Prostate gland (tissue), 2 donors: ENCODE data around the gene EPS15. TPM values are rescaled to one million over a fixed set of nuclear protein-coding genes. Genes with fewer than 3 reads are reported as not detected.

Experiments used
- DNase-seq: peaks from one replicate; pipeline ENCODE4 v3.0.0-alpha.2; 2019; ENCODE audit warnings: low spot score
- H3K27ac ChIP-seq, 2 donors: fragments of 200-600 bp; sonication (generic); 2 replicates each; pipeline ENCODE4 v1.5.1; 2017 to 2019
- H3K27me3 ChIP-seq: fragments of 200-600 bp; sonication (generic); replicated peaks from 2 replicates; pipeline ENCODE4 v1.5.1; 2019; ENCODE audit not compliant: insufficient read depth
- H3K36me3 ChIP-seq, 2 donors: fragments of 200-600 bp; sonication (generic); 1 replicate in 1 of 2; 2 replicates in 1 of 2; pipeline versions ENCODE4 v1.5.1 to v1.8.1; 2017 to 2019
- H3K4me1 ChIP-seq: fragments of 200-600 bp; sonication (generic); replicated peaks from 2 replicates; pipeline ENCODE4 v1.5.1; 2019
- H3K4me3 ChIP-seq, 2 donors: fragments of 200-600 bp; sonication (generic); 2 replicates each; pipeline ENCODE4 v1.5.1; 2017 to 2019
- H3K9me3 ChIP-seq: fragments of 200-600 bp; sonication (generic); 2 replicates; pipeline ENCODE4 v1.5.1; 2017
- CTCF ChIP-seq, 4 experiments: fragments of 200-600 bp in 2 of 4; fragments of 450-650 bp in 2 of 4; sonication (generic) in 2 of 4; IDR thresholded peaks; 1 replicate in 3 of 4; 2 replicates in 1 of 4; pipeline ENCODE4 v1.5.1; 2016 to 2019; ENCODE audit warnings: antibody characterized with exemption in 4 of 4, mild to moderate bottlenecking in 2 of 4, moderate library complexity in 2 of 4
- POLR2A ChIP-seq: fragments of 450-650 bp; IDR thresholded peaks from one replicate; pipeline ENCODE4 v1.6.1; 2016; ENCODE audit warnings: antibody characterized with exemption, mild to moderate bottlenecking
- POLR2AphosphoS5 ChIP-seq: sonication (generic); formaldehyde crosslinking; IDR thresholded peaks from one replicate; pipeline ENCODE4 v1.6.1; 2017; ENCODE audit warnings: antibody characterized with exemption
- WGBS: methylation state at CpG from one replicate; pipeline ENCODE4 v1.1.5; 2018; 5-methylcytosine and 5-hydroxymethylcytosine counted together
- intact Hi-C: fragments of 100-400 bp; cut with DNase I; formaldehyde crosslinking; loops from one replicate; pipeline ENCODE4 v1.14.2; 2022
- total RNA-seq, 2 donors: library from RNA; depleted of rRNA; stranded (reverse); fragments of >200 nt; gene quantifications; one replicate each; pipeline ENCODE4 v1.1.0, GENCODE V29; 2016

The EPS15 gene
- total RNA-seq, 2 donors from 2014 or later = 62.4 to 70.4 TPM

GRCh38 chr1:51519865-51520699 is 1.0 kb upstream of the EPS15 start:
- H3K27ac ChIP-seq = peak overlapping the region in 1 of 2 donors; percentile 13
- H3K9me3 ChIP-seq = no peaks in the 10 kb centered on the region
- intact Hi-C loops = no loop called here
- H3K4me3 ChIP-seq = no peak overlapping the region
- no peaks in the 10 kb centered on the region for H3K36me3 ChIP-seq
- 81% methylated on average over 8 of the region's 8 CpGs for WGBS
- DNase-seq = no peak
- no peaks in the 10 kb centered on the region for H3K27me3 ChIP-seq
- TF ChIP-seq POLR2A (no peak), POLR2AphosphoS5 (no peak), CTCF (IDR thresholded peaks at IDR 0.05) (no peak)
- H3K4me1 ChIP-seq = no peaks in the 10 kb centered on the region

- TF ChIP-seq CTCF (IDR thresholded peaks at IDR 0.05) (no peak), POLR2AphosphoS5 (no peak)
- no peaks in the 10 kb centered on the region for H3K27me3 ChIP-seq
- peaks cover 2% of the 10 kb centered on the region for H3K4me1 ChIP-seq
- H3K27ac ChIP-seq = peak overlapping the region; percentile 81 to 94
- DNase-seq = peak; percentile 43
- H3K9me3 ChIP-seq = no peaks in the 10 kb centered on the region
- under 1% methylated on average over 52 of the region's 52 CpGs for WGBS
- no peaks in the 10 kb centered on the region for H3K36me3 ChIP-seq
- intact Hi-C loops = no loop called here
- H3K4me3 ChIP-seq = peak overlapping the region; percentile 83 to 95
Observed at GRCh38 chr1:51518586-51519047, 449 bp downstream of the EPS15 start.

- H3K27me3 ChIP-seq = no peaks in the 10 kb centered on the region
- no peaks in the 10 kb centered on the region for H3K36me3 ChIP-seq
- TF ChIP-seq POLR2A = no peak
- no peak for TF ChIP-seq CTCF (IDR thresholded peaks at IDR 0.05)
- peak; percentile 41 for TF ChIP-seq POLR2AphosphoS5
- WGBS = under 1% methylated on average over 20 of the region's 20 CpGs
- H3K27ac ChIP-seq = peak overlapping the region; percentile 81 to 94
- peaks cover 2% of the 10 kb centered on the region for H3K4me1 ChIP-seq
- peak; percentile 46 for DNase-seq
- H3K9me3 ChIP-seq = no peaks in the 10 kb centered on the region
- intact Hi-C loops = no loop called here
- peak overlapping the region; percentile 83 to 95 for H3K4me3 ChIP-seq
Observed at GRCh38 chr1:51518033-51518585, 957 bp downstream of the EPS15 start.

- Histone ChIP-seq H3K27me3 (no peaks in the 10 kb centered on the region), H3K4me1 (peaks cover 2% of the 10 kb centered on the region), H3K36me3 (no peaks in the 10 kb centered on the region), H3K9me3 (no peaks in the 10 kb centered on the region), H3K4me3 (peak overlapping the region; percentile 83 to 95), H3K27ac (peak overlapping the region; percentile 81 to 94)
- WGBS = 3% methylated on average over 7 of the region's 7 CpGs
- TF ChIP-seq CTCF (IDR thresholded peaks at IDR 0.05) (no peak), POLR2AphosphoS5 (no peak), POLR2A (no peak)
- DNase-seq = peak; percentile 23
- intact Hi-C loops = no loop called here
Observed at GRCh38 chr1:51517361-51518032, 1.6 kb downstream of the EPS15 start.
